Colonic mucosa (tissue), 4 donors: ENCODE measurements around the gene ZC3H6. TPM values are rescaled to one million over a fixed set of nuclear protein-coding genes. Genes with fewer than 3 reads are reported as not detected.

Experiments
- DNase-seq: peaks from one replicate; pipeline ENCODE4 v3.0.0-alpha.2; 2020
- H3K27ac ChIP-seq: fragments of 200-600 bp; one replicate; pipeline ENCODE4 v1.8.0; 2021
- H3K27me3 ChIP-seq: fragments of 200-600 bp; one replicate; pipeline ENCODE4 v1.8.0; 2021
- H3K36me3 ChIP-seq: fragments of 200-600 bp; one replicate; pipeline ENCODE4 v1.8.0; 2021
- H3K4me1 ChIP-seq: fragments of 200-600 bp; one replicate; pipeline ENCODE4 v1.8.0; 2021; ENCODE audit warnings: mild to moderate bottlenecking
- H3K4me3 ChIP-seq: fragments of 200-600 bp; one replicate; pipeline ENCODE4 v1.8.0; 2021
- H3K9ac ChIP-seq, 2 donors: one replicate each; pipeline ENCODE4 v1.7.0; 2013; ENCODE audit warnings: control low read depth in 2 of 2, low read depth in 2 of 2, low read length in 2 of 2
- H3K9me3 ChIP-seq: fragments of 200-600 bp; one replicate; pipeline ENCODE4 v1.8.0; 2021
- intact Hi-C: fragments of 100-400 bp; cut with DNase I; formaldehyde crosslinking; loops from one replicate; pipeline ENCODE4 v1.14.1; 2022
- total RNA-seq, 2 donors: library from RNA; stranded (reverse); fragmentation: NEBNext Ultra II Directional in 1 of 2; extraction: Animal tissue kit (Norgen Biotek cat#: 25700) in 1 of 2; gene quantifications; one replicate each; pipeline ENCODE4 v1.2.1, GENCODE V29; 2021
- TF ChIP-seq, protein P1 (sequence below): fragments of 200-600 bp; IDR thresholded peaks from one replicate; pipeline ENCODE4 v1.8.0; 2022; ENCODE audit warnings: antibody characterized with exemption, mild to moderate bottlenecking
- donor health status: healthy.
- donor health status: DM: no; HTN: no; CAD: no.
- donor health status: DM: no; HTN: no; CAD: no.

ZC3H6 gene
- total RNA-seq, 2 donors from 2014 or later = 3.6 to 13.1 TPM

DNA sequence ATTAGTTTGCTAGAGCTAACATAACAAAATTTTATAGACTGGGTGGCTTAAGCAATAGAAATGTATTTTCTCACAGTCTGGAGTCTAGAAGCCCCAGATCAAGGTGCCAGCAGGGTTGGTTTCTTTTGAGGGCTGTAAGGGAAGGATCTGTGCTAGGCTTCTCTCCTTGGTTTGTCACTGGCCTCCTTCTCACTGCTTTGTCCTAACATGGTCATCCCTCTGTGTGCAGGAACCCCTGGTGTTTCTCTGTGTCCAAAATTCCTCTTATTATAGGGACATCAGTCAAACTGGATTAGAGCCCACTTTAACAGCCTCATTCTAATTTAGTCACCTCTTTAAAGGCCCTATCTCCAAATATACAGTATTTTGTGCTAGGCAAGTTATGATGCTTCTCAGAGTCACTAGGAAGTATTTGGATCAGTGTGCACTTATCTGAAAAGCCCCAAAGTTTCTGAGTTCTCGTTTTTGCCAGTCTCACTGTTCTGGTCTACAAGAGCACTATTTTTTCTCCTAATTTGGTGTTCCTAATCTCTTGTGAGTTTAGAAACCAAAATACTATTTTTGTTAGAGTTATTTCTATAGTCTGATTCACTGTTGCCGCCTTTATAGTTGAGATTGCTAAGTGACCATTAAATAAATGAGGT, 29.0 kb downstream of the ZC3H6 start:
- Histone ChIP-seq H3K9ac (no peak overlapping the region), H3K4me1 (no peaks in the 10 kb centered on the region), H3K27me3 (no peaks in the 10 kb centered on the region), H3K9me3 (no peaks in the 10 kb centered on the region), H3K27ac (no peak overlapping the region), H3K4me3 (no peak overlapping the region), H3K36me3 (no peaks in the 10 kb centered on the region)
- TF ChIP-seq, protein P1, sequence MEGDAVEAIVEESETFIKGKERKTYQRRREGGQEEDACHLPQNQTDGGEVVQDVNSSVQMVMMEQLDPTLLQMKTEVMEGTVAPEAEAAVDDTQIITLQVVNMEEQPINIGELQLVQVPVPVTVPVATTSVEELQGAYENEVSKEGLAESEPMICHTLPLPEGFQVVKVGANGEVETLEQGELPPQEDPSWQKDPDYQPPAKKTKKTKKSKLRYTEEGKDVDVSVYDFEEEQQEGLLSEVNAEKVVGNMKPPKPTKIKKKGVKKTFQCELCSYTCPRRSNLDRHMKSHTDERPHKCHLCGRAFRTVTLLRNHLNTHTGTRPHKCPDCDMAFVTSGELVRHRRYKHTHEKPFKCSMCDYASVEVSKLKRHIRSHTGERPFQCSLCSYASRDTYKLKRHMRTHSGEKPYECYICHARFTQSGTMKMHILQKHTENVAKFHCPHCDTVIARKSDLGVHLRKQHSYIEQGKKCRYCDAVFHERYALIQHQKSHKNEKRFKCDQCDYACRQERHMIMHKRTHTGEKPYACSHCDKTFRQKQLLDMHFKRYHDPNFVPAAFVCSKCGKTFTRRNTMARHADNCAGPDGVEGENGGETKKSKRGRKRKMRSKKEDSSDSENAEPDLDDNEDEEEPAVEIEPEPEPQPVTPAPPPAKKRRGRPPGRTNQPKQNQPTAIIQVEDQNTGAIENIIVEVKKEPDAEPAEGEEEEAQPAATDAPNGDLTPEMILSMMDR = no peak
- DNase-seq = no peak
- intact Hi-C loops = no loop called here

DNA sequence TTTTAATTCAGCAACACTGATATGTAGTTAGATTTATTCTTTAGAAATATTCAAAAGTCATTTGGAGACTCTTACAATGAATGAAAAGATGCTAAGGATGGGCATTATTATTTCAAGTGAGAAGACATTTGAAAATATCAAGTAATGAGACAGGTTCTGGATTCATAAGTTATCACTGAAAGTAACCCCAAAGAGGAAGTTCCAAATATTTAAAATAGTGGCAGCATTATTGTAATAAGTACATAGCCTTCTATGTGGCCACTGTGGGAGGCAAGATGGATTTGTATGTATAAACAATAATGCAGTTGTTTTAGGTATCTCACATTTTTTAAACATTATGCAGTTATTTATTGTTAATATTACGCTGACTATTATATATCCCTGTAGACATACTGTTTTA, 29.7 kb downstream of the ZC3H6 start:
- TF ChIP-seq, protein P1 = no peak
- no peaks in the 10 kb centered on the region for H3K4me1 ChIP-seq
- H3K27me3 ChIP-seq = no peaks in the 10 kb centered on the region
- DNase-seq = no peak
- H3K9me3 ChIP-seq = no peaks in the 10 kb centered on the region
- no peak overlapping the region for H3K27ac ChIP-seq
- intact Hi-C loops = no loop called here
- H3K9ac ChIP-seq = no peak overlapping the region
- H3K36me3 ChIP-seq = no peaks in the 10 kb centered on the region
- H3K4me3 ChIP-seq = no peak overlapping the region

DNA sequence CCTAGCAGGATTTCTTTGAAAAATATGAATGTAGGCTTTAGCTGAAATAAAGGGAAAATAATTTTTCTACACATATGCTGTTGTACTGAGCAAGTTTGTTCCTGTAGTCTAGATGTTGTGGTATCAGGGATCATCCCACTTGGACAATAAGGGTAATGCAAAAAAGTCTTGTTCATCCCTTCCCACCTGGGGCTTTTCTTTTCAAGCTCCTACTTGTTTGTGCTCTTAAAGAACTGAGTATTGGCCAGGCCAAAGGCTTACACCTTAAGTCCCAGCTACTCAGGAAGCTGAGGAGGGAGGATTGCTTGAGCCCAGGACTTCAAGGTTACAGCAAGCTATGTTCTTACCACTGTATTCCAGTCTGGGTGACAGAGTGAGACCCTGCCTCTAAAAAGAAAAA, 35.5 kb downstream of the ZC3H6 start:
- Histone ChIP-seq H3K27me3 (no peaks in the 10 kb centered on the region), H3K4me1 (no peaks in the 10 kb centered on the region), H3K36me3 (no peaks in the 10 kb centered on the region), H3K4me3 (no peak overlapping the region), H3K27ac (no peak overlapping the region), H3K9me3 (no peaks in the 10 kb centered on the region), H3K9ac (no peak overlapping the region)
- no peak for DNase-seq
- TF ChIP-seq, protein P1 = no peak
- intact Hi-C loops = no loop called here

DNA sequence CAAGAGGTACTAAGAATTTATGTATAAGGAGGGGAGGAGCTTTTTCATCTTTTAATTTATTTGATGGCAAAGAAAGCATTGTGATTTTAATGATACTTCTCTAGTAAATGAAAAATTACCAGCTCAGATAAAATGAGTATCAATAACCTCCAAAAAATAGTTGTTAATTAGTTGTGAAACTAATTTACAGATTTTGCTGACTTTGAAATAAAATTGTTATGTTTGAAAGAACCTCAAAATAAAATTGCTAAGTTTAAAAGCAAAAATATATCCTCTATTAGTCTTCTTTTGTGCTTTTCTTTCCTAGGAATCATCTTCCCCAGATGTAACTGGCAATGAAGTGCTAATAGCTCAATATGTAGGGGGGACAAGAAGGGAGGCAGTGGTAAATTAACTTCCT, 36.5 kb downstream of the ZC3H6 start:
- no peaks in the 10 kb centered on the region for H3K27me3 ChIP-seq
- H3K4me1 ChIP-seq = no peaks in the 10 kb centered on the region
- no peak overlapping the region for H3K9ac ChIP-seq
- TF ChIP-seq, protein P1 = no peak
- DNase-seq = no peak
- no peaks in the 10 kb centered on the region for H3K9me3 ChIP-seq
- no peak overlapping the region for H3K4me3 ChIP-seq
- no peak overlapping the region for H3K27ac ChIP-seq
- intact Hi-C loops = no loop called here
- H3K36me3 ChIP-seq = no peaks in the 10 kb centered on the region

DNA sequence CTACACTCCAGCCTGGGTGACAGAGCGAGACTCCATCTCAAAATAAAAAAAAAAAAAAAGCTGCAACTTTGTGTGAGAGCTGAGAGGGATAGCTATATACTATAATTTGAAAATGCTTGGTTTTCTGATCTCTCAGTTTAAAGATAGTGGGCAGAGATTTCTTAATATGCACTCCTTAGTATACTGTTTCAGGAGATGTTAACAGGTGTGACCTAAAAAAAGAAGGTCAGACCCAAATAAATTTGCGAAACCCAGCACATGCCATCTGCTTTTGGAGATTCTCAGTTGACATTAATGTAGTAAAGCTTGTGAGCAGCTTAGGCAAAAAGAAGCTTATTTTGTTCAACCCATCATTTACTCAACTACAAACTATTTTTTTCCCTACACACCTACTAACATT, 37.4 kb downstream of the ZC3H6 start:
- H3K9ac ChIP-seq = no peak overlapping the region
- H3K27ac ChIP-seq = no peak overlapping the region
- no peak for DNase-seq
- H3K27me3 ChIP-seq = no peaks in the 10 kb centered on the region
- TF ChIP-seq, protein P1 = no peak
- H3K4me1 ChIP-seq = no peaks in the 10 kb centered on the region
- no peak overlapping the region for H3K4me3 ChIP-seq
- H3K9me3 ChIP-seq = no peaks in the 10 kb centered on the region
- no peaks in the 10 kb centered on the region for H3K36me3 ChIP-seq
- intact Hi-C loops = no loop called here
